Panc1 (cell line): Measurements from ENCODE around the gene RFC1. TPM values are rescaled to one million over a fixed set of nuclear protein-coding genes. Genes with fewer than 3 reads are reported as not detected.
A peak's percentile ranks its signal among the peaks of the same experiment; 100 is the strongest.

Experiments used
- ATAC-seq: fragments of 200-7000 bp; cut with Tn5 transposase; 2 replicates; pipeline ENCODE4 v1.9.1; 2020; ENCODE audit warnings: mild to moderate bottlenecking, moderate library complexity
- BruUV-seq: library from RNA; stranded (reverse); fragments of 400-500 nt; replicated peaks from 2 replicates; lab custom pipeline; 2021; lab: Mats Ljungman, UMichigan
- CTCF ChIA-PET: fragments of 300-600 bp; sonication (Branson Sonifier 250); formaldehyde crosslinking; loops from one replicate; lab custom pipeline; 2022; ENCODE audit warnings: antibody characterized with exemption; lab: Charles Lee
- POLR2A ChIA-PET: fragments of 300-600 bp; sonication (Branson Sonifier 250); formaldehyde crosslinking; loops from one replicate; lab custom pipeline; 2022; ENCODE audit warnings: antibody characterized with exemption; lab: Charles Lee
- DNase-seq: peaks from one replicate; pipeline ENCODE4 v3.0.0-alpha.2; 2010; ENCODE audit warnings: low read depth, low spot score
- H3K27ac ChIP-seq: 2 replicates; pipeline ENCODE4 v1.5.1; 2011; ENCODE audit warnings: mild to moderate bottlenecking, low read length, inconsistent platforms
- H3K27me3 ChIP-seq: fragments of 200-500 bp; sonication (Bioruptor generic); 2 replicates; pipeline ENCODE4 v1.6.0; 2014; ENCODE audit warnings: low read length, inconsistent platforms; ENCODE audit not compliant: control insufficient read depth, insufficient read depth
- H3K36me3 ChIP-seq: fragments of 200-500 bp; sonication (Bioruptor generic); 2 replicates; pipeline ENCODE4 v1.5.1; 2014; ENCODE audit warnings: inconsistent platforms, mild to moderate bottlenecking, low read length, moderate library complexity; ENCODE audit not compliant: control insufficient read depth, insufficient read depth
- H3K4me1 ChIP-seq: 2 replicates; pipeline ENCODE4 v1.5.1; 2011; ENCODE audit warnings: inconsistent platforms, mild to moderate bottlenecking, low read length, moderate library complexity; ENCODE audit not compliant: control insufficient read depth, insufficient read depth
- H3K4me3 ChIP-seq, 2 experiments: 2 replicates each; pipeline ENCODE4 v1.5.1; 2011 to 2012; ENCODE audit warnings: low read depth in 2 of 2, low read length in 2 of 2, mild to moderate bottlenecking in 2 of 2, inconsistent platforms in 1 of 2, moderate library complexity in 1 of 2
- H3K9me3 ChIP-seq: fragments of 200-500 bp; sonication (Bioruptor generic); 2 replicates; pipeline ENCODE4 v1.5.1; 2014; ENCODE audit warnings: low read depth, mild to moderate bottlenecking, inconsistent platforms, low read length, moderate library complexity; ENCODE audit not compliant: control insufficient read depth, insufficient read depth
- CTCF ChIP-seq: fragments of 450-650 bp; IDR thresholded peaks from 2 replicates; pipeline ENCODE4 v1.5.1; 2017; ENCODE audit warnings: mild to moderate bottlenecking
- POLR2AphosphoS5 ChIP-seq: IDR thresholded peaks from 2 replicates; pipeline ENCODE4 v1.6.1; 2012; ENCODE audit warnings: mild to moderate bottlenecking, low read depth, low read length, moderate library complexity
- SIN3A ChIP-seq: IDR thresholded peaks from 2 replicates; pipeline ENCODE4 v1.6.1; 2012; ENCODE audit warnings: low read depth, mild to moderate bottlenecking, low read length, moderate library complexity, borderline replicate concordance; ENCODE audit not compliant: insufficient read depth
- TCF7L2 ChIP-seq: IDR thresholded peaks from 2 replicates; pipeline ENCODE4 v1.6.1; 2011; ENCODE audit warnings: mild to moderate bottlenecking, low read depth, low read length, inconsistent platforms
- in situ Hi-C: cut with HindIII; loops from 2 replicates; pipeline ENCODE4 v1.10.0; 2016; ENCODE audit warnings: low sequenced_read_pairs, low pct_unique_long_range_greater_than_20kb
- intact Hi-C: fragments of 100-400 bp; cut with micrococcal nuclease; formaldehyde crosslinking; loops from one replicate; pipeline ENCODE4 v1.10.0; 2022; ENCODE audit not compliant: unreplicated experiment
- total RNA-seq: library from RNA; stranded (reverse); gene quantifications from one replicate; pipeline ENCODE4 v1.2.1, GENCODE V29; 2021; ENCODE audit not compliant: unreplicated experiment
- TF ChIP-seq, protein P1 (sequence below), 2 experiments: IDR thresholded peaks; 2 replicates each; pipeline ENCODE4 v1.6.1; 2011 to 2012; ENCODE audit warnings: low read depth in 2 of 2, control low read depth in 1 of 2, low read length in 1 of 2, mild to moderate bottlenecking in 1 of 2, moderate library complexity in 1 of 2; ENCODE audit not compliant: insufficient read depth in 1 of 2

Gene RFC1
- total RNA-seq, 1 experiment from 2014 or later: 34.4 TPM

GRCh38 chr4:39285111-39285795 is 80.9 kb downstream of the RFC1 start:
- CTCF ChIA-PET: no interaction called here

GRCh38 chr4:39280770-39281169 is 85.4 kb downstream of the RFC1 start:
- ChIA-PET POLR2A (no interaction called here), CTCF (no interaction called here)
- in situ Hi-C loops: no loop called here
- no TSS peak for BruUV-seq
- Histone ChIP-seq H3K27ac (no peak overlapping the region), H3K4me3 (no peak overlapping the region), H3K27me3 (no peaks in the 10 kb centered on the region), H3K36me3 (no peaks in the 10 kb centered on the region), H3K4me1 (no peaks in the 10 kb centered on the region), H3K9me3 (no peaks in the 10 kb centered on the region)
- DNase-seq (no peak), ATAC-seq (no peak)
- intact Hi-C loops: no loop called here
- TF ChIP-seq, protein P1, sequence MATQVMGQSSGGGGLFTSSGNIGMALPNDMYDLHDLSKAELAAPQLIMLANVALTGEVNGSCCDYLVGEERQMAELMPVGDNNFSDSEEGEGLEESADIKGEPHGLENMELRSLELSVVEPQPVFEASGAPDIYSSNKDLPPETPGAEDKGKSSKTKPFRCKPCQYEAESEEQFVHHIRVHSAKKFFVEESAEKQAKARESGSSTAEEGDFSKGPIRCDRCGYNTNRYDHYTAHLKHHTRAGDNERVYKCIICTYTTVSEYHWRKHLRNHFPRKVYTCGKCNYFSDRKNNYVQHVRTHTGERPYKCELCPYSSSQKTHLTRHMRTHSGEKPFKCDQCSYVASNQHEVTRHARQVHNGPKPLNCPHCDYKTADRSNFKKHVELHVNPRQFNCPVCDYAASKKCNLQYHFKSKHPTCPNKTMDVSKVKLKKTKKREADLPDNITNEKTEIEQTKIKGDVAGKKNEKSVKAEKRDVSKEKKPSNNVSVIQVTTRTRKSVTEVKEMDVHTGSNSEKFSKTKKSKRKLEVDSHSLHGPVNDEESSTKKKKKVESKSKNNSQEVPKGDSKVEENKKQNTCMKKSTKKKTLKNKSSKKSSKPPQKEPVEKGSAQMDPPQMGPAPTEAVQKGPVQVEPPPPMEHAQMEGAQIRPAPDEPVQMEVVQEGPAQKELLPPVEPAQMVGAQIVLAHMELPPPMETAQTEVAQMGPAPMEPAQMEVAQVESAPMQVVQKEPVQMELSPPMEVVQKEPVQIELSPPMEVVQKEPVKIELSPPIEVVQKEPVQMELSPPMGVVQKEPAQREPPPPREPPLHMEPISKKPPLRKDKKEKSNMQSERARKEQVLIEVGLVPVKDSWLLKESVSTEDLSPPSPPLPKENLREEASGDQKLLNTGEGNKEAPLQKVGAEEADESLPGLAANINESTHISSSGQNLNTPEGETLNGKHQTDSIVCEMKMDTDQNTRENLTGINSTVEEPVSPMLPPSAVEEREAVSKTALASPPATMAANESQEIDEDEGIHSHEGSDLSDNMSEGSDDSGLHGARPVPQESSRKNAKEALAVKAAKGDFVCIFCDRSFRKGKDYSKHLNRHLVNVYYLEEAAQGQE (IDR thresholded peaks at IDR 0.05; ENCODE audit: insufficient read depth in 1 of 2, low read depth in 2 of 2, low read length in 1 of 2): no peak
- TF ChIP-seq CTCF (no peak), POLR2AphosphoS5 (no peak), TCF7L2 (no peak), SIN3A (no peak)

More at GRCh38 chr4:39285111-39285795, 80.9 kb downstream of the RFC1 start:
- no TSS peak for BruUV-seq
- Histone ChIP-seq H3K36me3 (no peaks in the 10 kb centered on the region; the same call in 1 of the 2 replicates), H3K4me3 (no peak overlapping the region), H3K27ac (no peak overlapping the region), H3K9me3 (no peaks in the 10 kb centered on the region), H3K4me1 (no peaks in the 10 kb centered on the region), H3K27me3 (no peaks in the 10 kb centered on the region)
- ATAC-seq (no peak), DNase-seq (no peak)
- POLR2A ChIA-PET: interaction anchor here (0.5 kb wide), 1 partner anchor 42 kb away, joined by 3 read pairs; no protein-coding TSS in a partner anchor
- TF ChIP-seq, protein P1 (IDR thresholded peaks at IDR 0.05; ENCODE audit: insufficient read depth in 1 of 2, low read depth in 2 of 2, low read length in 1 of 2): no peak
- TF ChIP-seq CTCF: 0 out of 2 replicates have a peak, but pooled peaks have one; percentile 9
- intact Hi-C loops: no loop called here
- in situ Hi-C loops: no loop called here
